HEK293 (cell line): Measurements from ENCODE around the gene CTDNEP1.
A peak's percentile ranks its signal among the peaks of the same experiment; 100 is the strongest.

Source experiments
- BCL11A ChIP-seq: fragments of 450-650 bp; formaldehyde crosslinking; IDR thresholded peaks from 2 replicates; pipeline ENCODE4 v1.5.1; 2016; ENCODE audit warnings: low read depth, missing biosample characterization, missing genetic modification characterization
- KLF7 ChIP-seq: fragments of 450-650 bp; formaldehyde crosslinking; IDR thresholded peaks from 2 replicates; pipeline ENCODE4 v1.5.1; 2016; ENCODE audit warnings: missing biosample characterization, missing genetic modification characterization, borderline replicate concordance
- KLF8 ChIP-seq: fragments of 450-650 bp; formaldehyde crosslinking; IDR thresholded peaks from 2 replicates; pipeline ENCODE4 v1.5.1; 2016; ENCODE audit warnings: missing biosample characterization, missing genetic modification characterization
- SALL2 ChIP-seq: fragments of 450-650 bp; formaldehyde crosslinking; IDR thresholded peaks from 2 replicates; pipeline ENCODE4 v1.5.0; 2017; ENCODE audit warnings: missing biosample characterization, mild to moderate bottlenecking, missing genetic modification characterization, borderline replicate concordance
- SETDB1 ChIP-seq: IDR thresholded peaks from one replicate; pipeline ENCODE4 v1.6.1; 2017; ENCODE audit warnings: mild to moderate bottlenecking, low read length, moderate library complexity, mixed read lengths; ENCODE audit not compliant: insufficient read length
- ZBTB1 ChIP-seq: fragments of 450-650 bp; formaldehyde crosslinking; IDR thresholded peaks from 2 replicates; pipeline ENCODE4 v1.5.1; 2016; ENCODE audit warnings: missing biosample characterization, missing genetic modification characterization
- ZBTB21 ChIP-seq: fragments of 450-650 bp; formaldehyde crosslinking; IDR thresholded peaks from 2 replicates; pipeline ENCODE4 v1.5.1; 2017; ENCODE audit warnings: missing biosample characterization, missing genetic modification characterization
- ZBTB8A ChIP-seq: fragments of 450-650 bp; formaldehyde crosslinking; IDR thresholded peaks from 2 replicates; pipeline ENCODE4 v1.5.1; 2016; ENCODE audit warnings: missing biosample characterization, missing genetic modification characterization
- ZFHX2 ChIP-seq: fragments of 450-650 bp; formaldehyde crosslinking; conservative IDR thresholded peaks from 2 replicates; pipeline ENCODE4 v1.5.1; 2016; ENCODE audit warnings: missing biosample characterization, missing genetic modification characterization
- ZFP69B ChIP-seq: fragments of 450-650 bp; formaldehyde crosslinking; IDR thresholded peaks from 2 replicates; pipeline ENCODE4 v1.5.1; 2016; ENCODE audit warnings: missing biosample characterization, missing genetic modification characterization
- ZNF155 ChIP-seq: fragments of 450-650 bp; formaldehyde crosslinking; IDR thresholded peaks from 2 replicates; pipeline ENCODE4 v1.5.1; 2016; ENCODE audit warnings: missing biosample characterization, missing genetic modification characterization
- ZNF214 ChIP-seq: fragments of 450-650 bp; formaldehyde crosslinking; IDR thresholded peaks from 2 replicates; pipeline ENCODE4 v1.5.1; 2017; ENCODE audit warnings: missing biosample characterization, mild to moderate bottlenecking, missing genetic modification characterization, borderline replicate concordance
- ZNF558 ChIP-seq: fragments of 450-650 bp; formaldehyde crosslinking; IDR thresholded peaks from 2 replicates; pipeline ENCODE4 v1.5.1; 2016; ENCODE audit warnings: missing biosample characterization, missing genetic modification characterization
- ZNF658 ChIP-seq: fragments of 450-650 bp; formaldehyde crosslinking; IDR thresholded peaks from 2 replicates; pipeline ENCODE4; 2016; ENCODE audit warnings: missing biosample characterization, missing genetic modification characterization
- ZNF677 ChIP-seq: fragments of 450-650 bp; IDR thresholded peaks from 2 replicates; pipeline ENCODE4 v1.5.0; 2018; ENCODE audit warnings: missing biosample characterization, mild to moderate bottlenecking, missing genetic modification characterization, moderate library complexity
- ZNF776 ChIP-seq: fragments of 450-650 bp; formaldehyde crosslinking; IDR thresholded peaks from 2 replicates; pipeline ENCODE4 v1.5.0; 2017; ENCODE audit warnings: missing biosample characterization, missing genetic modification characterization, borderline replicate concordance
- ZSCAN30 ChIP-seq: fragments of 450-650 bp; IDR thresholded peaks from 2 replicates; pipeline ENCODE4 v1.5.1; 2018; ENCODE audit warnings: missing biosample characterization, mild to moderate bottlenecking, missing genetic modification characterization, moderate library complexity
- TF ChIP-seq, protein P1 (sequence below): fragments of 450-650 bp; formaldehyde crosslinking; IDR thresholded peaks from 2 replicates; pipeline ENCODE4 v1.5.1; 2016; ENCODE audit warnings: missing biosample characterization, missing genetic modification characterization
- TF ChIP-seq, protein P2 (sequence below): fragments of 450-650 bp; formaldehyde crosslinking; IDR thresholded peaks from 2 replicates; pipeline ENCODE4 v1.5.1; 2016; ENCODE audit warnings: missing biosample characterization, missing genetic modification characterization
- TF ChIP-seq, protein P3 (sequence below): fragments of 450-650 bp; formaldehyde crosslinking; IDR thresholded peaks from 2 replicates; pipeline ENCODE4 v1.5.0; 2017; ENCODE audit warnings: missing biosample characterization, missing genetic modification characterization, borderline replicate concordance
- TF ChIP-seq, protein P4 (sequence below): fragments of 450-650 bp; formaldehyde crosslinking; IDR thresholded peaks from 2 replicates; pipeline ENCODE4 v1.5.1; 2016; ENCODE audit warnings: missing biosample characterization, missing genetic modification characterization
- TF ChIP-seq, protein P5 (sequence below): fragments of 450-650 bp; formaldehyde crosslinking; IDR thresholded peaks from 2 replicates; pipeline ENCODE4 v1.5.1; 2016; ENCODE audit warnings: missing biosample characterization, missing genetic modification characterization
- TF ChIP-seq, protein P6 (sequence below): fragments of 450-650 bp; formaldehyde crosslinking; IDR thresholded peaks from 2 replicates; pipeline ENCODE4 v1.5.1; 2017; ENCODE audit warnings: missing biosample characterization, missing genetic modification characterization
- TF ChIP-seq, protein P7 (sequence below): fragments of 450-650 bp; formaldehyde crosslinking; IDR thresholded peaks from 2 replicates; pipeline ENCODE4 v1.5.1; 2016; ENCODE audit warnings: missing biosample characterization, missing genetic modification characterization

CTDNEP1 gene

DNA sequence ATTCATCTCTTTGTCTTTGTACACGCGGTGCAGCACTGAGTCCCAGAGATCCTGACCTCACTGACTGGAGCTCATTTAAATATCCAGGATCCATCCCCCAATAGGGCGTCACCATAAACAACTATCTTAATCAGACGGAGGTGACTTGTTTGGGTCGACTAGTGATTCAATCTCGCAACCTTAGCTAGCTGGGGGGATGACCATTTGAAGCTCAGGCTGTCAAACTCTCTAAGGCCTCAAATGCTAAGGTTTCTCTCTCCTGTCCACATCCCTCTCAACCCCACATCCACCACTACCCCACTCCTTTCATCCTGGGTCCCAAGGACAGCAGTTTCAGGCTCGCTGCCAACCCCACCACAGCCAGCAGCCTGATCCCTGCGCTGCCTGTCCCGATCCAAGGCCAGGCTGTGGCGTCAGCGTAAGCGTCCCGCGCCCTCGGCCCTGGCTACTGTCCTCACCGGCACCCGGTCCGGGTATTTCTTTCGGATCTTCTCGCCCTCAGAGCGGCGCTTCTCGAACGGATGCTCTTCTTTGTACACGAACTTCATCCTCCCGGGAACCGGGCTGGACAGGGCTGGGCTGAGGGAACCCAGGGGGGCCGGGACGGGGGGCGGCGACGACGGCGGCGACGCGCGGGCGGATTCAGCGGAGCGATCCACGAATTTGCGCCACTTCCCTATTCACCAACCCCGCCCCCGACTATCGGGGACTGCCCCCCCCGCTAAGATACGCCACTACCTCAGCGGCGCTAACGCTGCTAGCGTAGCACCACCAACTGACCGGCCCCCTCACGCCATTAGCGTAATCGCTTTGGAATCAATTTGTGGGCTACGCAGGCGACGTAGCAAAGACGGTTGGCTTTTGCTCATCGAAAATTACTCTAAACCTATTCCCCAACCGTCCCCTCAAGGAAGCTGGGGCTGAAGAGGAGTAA lies 9.5 kb downstream of the CTDNEP1 start, which contains the start of gene GABARAP (continued):
- TF ChIP-seq, protein P1, sequence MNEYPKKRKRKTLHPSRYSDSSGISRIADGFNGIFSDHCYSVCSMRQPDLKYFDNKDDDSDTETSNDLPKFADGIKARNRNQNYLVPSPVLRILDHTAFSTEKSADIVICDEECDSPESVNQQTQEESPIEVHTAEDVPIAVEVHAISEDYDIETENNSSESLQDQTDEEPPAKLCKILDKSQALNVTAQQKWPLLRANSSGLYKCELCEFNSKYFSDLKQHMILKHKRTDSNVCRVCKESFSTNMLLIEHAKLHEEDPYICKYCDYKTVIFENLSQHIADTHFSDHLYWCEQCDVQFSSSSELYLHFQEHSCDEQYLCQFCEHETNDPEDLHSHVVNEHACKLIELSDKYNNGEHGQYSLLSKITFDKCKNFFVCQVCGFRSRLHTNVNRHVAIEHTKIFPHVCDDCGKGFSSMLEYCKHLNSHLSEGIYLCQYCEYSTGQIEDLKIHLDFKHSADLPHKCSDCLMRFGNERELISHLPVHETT (tag by site-specific recombination), result peak; percentile 24; the same call in 1 of the 2 replicates
- TF ChIP-seq KLF7 (peak; percentile 66; the same call in 1 of the 2 replicates), ZNF214 (no peak), SETDB1 (no peak), ZBTB8A (tag by site-specific recombination) (peak; percentile 88), SALL2 (tag by site-specific recombination) (no peak), ZNF776 (tag by site-specific recombination) (no peak), KLF8 (tag by site-specific recombination) (peak; percentile 72), BCL11A (tag by site-specific recombination) (0 out of 2 replicates have a peak, but pooled peaks have one; percentile 13), ZNF155 (no peak), ZFHX2 (tag by site-specific recombination) (peak; percentile 66), ZSCAN30 (tag by site-specific recombination) (peak; percentile 49; the same call in 1 of the 2 replicates), ZBTB1 (tag by site-specific recombination) (no peak), ZNF558 (tag by site-specific recombination) (no peak), ZBTB21 (tag by site-specific recombination) (0 out of 2 replicates have a peak, but pooled peaks have one; percentile 42), ZNF677 (no peak), ZFP69B (tag by site-specific recombination) (no peak), ZNF658 (tag by site-specific recombination) (no peak)
- TF ChIP-seq, protein P2, sequence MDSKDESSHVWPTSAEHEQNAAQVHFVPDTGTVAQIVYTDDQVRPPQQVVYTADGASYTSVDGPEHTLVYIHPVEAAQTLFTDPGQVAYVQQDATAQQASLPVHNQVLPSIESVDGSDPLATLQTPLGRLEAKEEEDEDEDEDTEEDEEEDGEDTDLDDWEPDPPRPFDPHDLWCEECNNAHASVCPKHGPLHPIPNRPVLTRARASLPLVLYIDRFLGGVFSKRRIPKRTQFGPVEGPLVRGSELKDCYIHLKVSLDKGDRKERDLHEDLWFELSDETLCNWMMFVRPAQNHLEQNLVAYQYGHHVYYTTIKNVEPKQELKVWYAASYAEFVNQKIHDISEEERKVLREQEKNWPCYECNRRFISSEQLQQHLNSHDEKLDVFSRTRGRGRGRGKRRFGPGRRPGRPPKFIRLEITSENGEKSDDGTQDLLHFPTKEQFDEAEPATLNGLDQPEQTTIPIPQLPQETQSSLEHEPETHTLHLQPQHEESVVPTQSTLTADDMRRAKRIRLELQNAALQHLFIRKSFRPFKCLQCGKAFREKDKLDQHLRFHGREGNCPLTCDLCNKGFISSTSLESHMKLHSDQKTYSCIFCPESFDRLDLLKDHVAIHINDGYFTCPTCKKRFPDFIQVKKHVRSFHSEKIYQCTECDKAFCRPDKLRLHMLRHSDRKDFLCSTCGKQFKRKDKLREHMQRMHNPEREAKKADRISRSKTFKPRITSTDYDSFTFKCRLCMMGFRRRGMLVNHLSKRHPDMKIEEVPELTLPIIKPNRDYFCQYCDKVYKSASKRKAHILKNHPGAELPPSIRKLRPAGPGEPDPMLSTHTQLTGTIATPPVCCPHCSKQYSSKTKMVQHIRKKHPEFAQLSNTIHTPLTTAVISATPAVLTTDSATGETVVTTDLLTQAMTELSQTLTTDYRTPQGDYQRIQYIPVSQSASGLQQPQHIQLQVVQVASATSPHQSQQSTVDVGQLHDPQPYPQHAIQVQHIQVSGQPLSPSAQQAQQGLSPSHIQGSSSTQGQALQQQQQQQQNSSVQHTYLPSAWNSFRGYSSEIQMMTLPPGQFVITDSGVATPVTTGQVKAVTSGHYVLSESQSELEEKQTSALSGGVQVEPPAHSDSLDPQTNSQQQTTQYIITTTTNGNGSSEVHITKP (tag by site-specific recombination), result no peak; the same call in 1 of the 2 replicates
- TF ChIP-seq, protein P3, sequence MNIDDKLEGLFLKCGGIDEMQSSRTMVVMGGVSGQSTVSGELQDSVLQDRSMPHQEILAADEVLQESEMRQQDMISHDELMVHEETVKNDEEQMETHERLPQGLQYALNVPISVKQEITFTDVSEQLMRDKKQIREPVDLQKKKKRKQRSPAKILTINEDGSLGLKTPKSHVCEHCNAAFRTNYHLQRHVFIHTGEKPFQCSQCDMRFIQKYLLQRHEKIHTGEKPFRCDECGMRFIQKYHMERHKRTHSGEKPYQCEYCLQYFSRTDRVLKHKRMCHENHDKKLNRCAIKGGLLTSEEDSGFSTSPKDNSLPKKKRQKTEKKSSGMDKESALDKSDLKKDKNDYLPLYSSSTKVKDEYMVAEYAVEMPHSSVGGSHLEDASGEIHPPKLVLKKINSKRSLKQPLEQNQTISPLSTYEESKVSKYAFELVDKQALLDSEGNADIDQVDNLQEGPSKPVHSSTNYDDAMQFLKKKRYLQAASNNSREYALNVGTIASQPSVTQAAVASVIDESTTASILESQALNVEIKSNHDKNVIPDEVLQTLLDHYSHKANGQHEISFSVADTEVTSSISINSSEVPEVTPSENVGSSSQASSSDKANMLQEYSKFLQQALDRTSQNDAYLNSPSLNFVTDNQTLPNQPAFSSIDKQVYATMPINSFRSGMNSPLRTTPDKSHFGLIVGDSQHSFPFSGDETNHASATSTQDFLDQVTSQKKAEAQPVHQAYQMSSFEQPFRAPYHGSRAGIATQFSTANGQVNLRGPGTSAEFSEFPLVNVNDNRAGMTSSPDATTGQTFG (tag by site-specific recombination), result no peak
- TF ChIP-seq, protein P4, sequence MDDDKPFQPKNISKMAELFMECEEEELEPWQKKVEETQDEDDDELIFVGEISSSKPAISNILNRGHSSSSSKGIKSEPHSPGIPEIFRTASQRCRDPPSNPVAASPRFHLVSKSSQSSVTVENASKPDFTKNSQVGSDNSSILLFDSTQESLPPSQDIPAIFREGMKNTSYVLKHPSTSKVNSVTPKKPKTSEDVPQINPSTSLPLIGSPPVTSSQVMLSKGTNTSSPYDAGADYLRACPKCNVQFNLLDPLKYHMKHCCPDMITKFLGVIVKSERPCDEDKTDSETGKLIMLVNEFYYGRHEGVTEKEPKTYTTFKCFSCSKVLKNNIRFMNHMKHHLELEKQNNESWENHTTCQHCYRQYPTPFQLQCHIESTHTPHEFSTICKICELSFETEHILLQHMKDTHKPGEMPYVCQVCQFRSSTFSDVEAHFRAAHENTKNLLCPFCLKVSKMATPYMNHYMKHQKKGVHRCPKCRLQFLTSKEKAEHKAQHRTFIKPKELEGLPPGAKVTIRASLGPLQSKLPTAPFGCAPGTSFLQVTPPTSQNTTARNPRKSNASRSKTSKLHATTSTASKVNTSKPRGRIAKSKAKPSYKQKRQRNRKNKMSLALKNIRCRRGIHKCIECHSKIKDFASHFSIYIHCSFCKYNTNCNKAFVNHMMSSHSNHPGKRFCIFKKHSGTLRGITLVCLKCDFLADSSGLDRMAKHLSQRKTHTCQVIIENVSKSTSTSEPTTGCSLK (tag by site-specific recombination), result no peak
- TF ChIP-seq, protein P5, sequence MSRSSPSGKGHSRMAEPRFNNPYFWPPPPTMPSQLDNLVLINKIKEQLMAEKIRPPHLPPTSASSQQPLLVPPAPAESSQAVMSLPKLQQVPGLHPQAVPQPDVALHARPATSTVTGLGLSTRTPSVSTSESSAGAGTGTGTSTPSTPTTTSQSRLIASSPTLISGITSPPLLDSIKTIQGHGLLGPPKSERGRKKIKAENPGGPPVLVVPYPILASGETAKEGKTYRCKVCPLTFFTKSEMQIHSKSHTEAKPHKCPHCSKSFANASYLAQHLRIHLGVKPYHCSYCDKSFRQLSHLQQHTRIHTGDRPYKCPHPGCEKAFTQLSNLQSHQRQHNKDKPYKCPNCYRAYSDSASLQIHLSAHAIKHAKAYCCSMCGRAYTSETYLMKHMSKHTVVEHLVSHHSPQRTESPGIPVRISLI (tag by site-specific recombination), result no peak
- TF ChIP-seq, protein P6, sequence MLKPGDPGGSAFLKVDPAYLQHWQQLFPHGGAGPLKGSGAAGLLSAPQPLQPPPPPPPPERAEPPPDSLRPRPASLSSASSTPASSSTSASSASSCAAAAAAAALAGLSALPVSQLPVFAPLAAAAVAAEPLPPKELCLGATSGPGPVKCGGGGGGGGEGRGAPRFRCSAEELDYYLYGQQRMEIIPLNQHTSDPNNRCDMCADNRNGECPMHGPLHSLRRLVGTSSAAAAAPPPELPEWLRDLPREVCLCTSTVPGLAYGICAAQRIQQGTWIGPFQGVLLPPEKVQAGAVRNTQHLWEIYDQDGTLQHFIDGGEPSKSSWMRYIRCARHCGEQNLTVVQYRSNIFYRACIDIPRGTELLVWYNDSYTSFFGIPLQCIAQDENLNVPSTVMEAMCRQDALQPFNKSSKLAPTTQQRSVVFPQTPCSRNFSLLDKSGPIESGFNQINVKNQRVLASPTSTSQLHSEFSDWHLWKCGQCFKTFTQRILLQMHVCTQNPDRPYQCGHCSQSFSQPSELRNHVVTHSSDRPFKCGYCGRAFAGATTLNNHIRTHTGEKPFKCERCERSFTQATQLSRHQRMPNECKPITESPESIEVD, result no peak
- TF ChIP-seq, protein P7, sequence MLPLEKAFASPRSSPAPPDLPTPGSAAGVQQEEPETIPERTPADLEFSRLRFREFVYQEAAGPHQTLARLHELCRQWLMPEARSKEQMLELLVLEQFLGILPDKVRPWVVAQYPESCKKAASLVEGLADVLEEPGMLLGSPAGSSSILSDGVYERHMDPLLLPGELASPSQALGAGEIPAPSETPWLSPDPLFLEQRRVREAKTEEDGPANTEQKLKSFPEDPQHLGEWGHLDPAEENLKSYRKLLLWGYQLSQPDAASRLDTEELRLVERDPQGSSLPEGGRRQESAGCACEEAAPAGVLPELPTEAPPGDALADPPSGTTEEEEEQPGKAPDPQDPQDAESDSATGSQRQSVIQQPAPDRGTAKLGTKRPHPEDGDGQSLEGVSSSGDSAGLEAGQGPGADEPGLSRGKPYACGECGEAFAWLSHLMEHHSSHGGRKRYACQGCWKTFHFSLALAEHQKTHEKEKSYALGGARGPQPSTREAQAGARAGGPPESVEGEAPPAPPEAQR (tag by site-specific recombination), result no peak
